OCI-LY7 (cell line): ENCODE data around the gene CCDC152. TPM values are rescaled to one million over a fixed set of nuclear protein-coding genes. Genes with fewer than 3 reads are reported as not detected.

ENCODE experiments used
- BruUV-seq: library from RNA; stranded (reverse); fragments of 400-500 nt; replicated peaks from 2 replicates; lab custom pipeline; 2021; lab: Mats Ljungman, UMichigan
- CTCF ChIA-PET: fragments of 300-600 bp; sonication (Branson Sonifier 250); formaldehyde crosslinking; loops from one replicate; lab custom pipeline; 2022; ENCODE audit warnings: antibody characterized with exemption; ENCODE audit not compliant: unreplicated experiment; lab: Charles Lee
- POLR2A ChIA-PET: fragments of 300-600 bp; sonication (Branson Sonifier 250); formaldehyde crosslinking; loops from one replicate; lab custom pipeline; 2022; ENCODE audit warnings: antibody characterized with exemption; lab: Charles Lee
- DNase-seq: peaks from one replicate; pipeline ENCODE4 v3.0.0-alpha.2; 2015; ENCODE audit warnings: low spot score
- H2AFZ ChIP-seq: fragments of 200-600 bp; sonication (generic), shearing (Covaris generic); 2 replicates; pipeline ENCODE4 v1.6.1; 2014; ENCODE audit warnings: mild to moderate bottlenecking, antibody characterized with exemption, low read length, moderate library complexity
- H3K27ac ChIP-seq: fragments of 200-600 bp; sonication (generic); 2 replicates; pipeline ENCODE4 v1.5.1; 2014; ENCODE audit warnings: mixed run types, low read depth, mild to moderate bottlenecking, moderate library complexity, low read length, inconsistent platforms; ENCODE audit not compliant: poor library complexity, severe bottlenecking
- H3K36me3 ChIP-seq: fragments of 200-600 bp; sonication (generic); 2 replicates; pipeline ENCODE4 v1.6.1; 2014; ENCODE audit warnings: mild to moderate bottlenecking, antibody characterized with exemption, low read length, moderate library complexity, mixed read lengths; ENCODE audit not compliant: insufficient read depth
- H3K4me1 ChIP-seq: fragments of 200-600 bp; sonication (generic); 2 replicates; pipeline ENCODE4 v1.5.1; 2014; ENCODE audit warnings: mild to moderate bottlenecking, low read length; ENCODE audit not compliant: insufficient read depth, poor library complexity, severe bottlenecking
- H3K4me2 ChIP-seq: fragments of 200-600 bp; sonication (generic); 2 replicates; pipeline ENCODE4 v1.6.1; 2014; ENCODE audit warnings: mild to moderate bottlenecking, low read length
- H3K4me3 ChIP-seq: fragments of 200-600 bp; sonication (generic); 2 replicates; pipeline ENCODE4 v1.5.1; 2014; ENCODE audit warnings: mild to moderate bottlenecking, low read depth, low read length; ENCODE audit not compliant: poor library complexity, severe bottlenecking
- H3K79me2 ChIP-seq: fragments of 200-600 bp; sonication (generic); 2 replicates; pipeline ENCODE4 v1.6.1; 2016; ENCODE audit warnings: low read depth, mild to moderate bottlenecking, low read length, moderate library complexity, mixed read lengths; ENCODE audit not compliant: insufficient read depth
- H3K9me2 ChIP-seq: fragments of 200-600 bp; sonication (generic); 2 replicates; pipeline ENCODE4 v1.6.1; 2016; ENCODE audit warnings: mild to moderate bottlenecking, low read length, mixed read lengths; ENCODE audit not compliant: insufficient read depth
- H3K9me3 ChIP-seq: fragments of 200-600 bp; sonication (generic); 2 replicates; pipeline ENCODE4 v1.6.1; 2014; ENCODE audit warnings: mild to moderate bottlenecking, mixed run types, low read length, mixed read lengths
- H4K20me1 ChIP-seq: fragments of 200-600 bp; sonication (generic); 2 replicates; pipeline ENCODE4 v1.6.1; 2014; ENCODE audit warnings: mild to moderate bottlenecking, antibody characterized with exemption, low read length, moderate library complexity, mixed read lengths; ENCODE audit not compliant: insufficient read depth
- EZH2phosphoT487 ChIP-seq: fragments of 200-600 bp; sonication (generic); IDR thresholded peaks from 2 replicates; pipeline ENCODE4 v1.6.1; 2018; ENCODE audit warnings: low read depth, borderline replicate concordance, mild to moderate bottlenecking, mixed run types, antibody characterized with exemption, low read length, moderate library complexity, mixed read lengths
- intact Hi-C: fragments of 100-400 bp; cut with micrococcal nuclease; formaldehyde crosslinking; loops from one replicate; pipeline ENCODE4 v1.10.0; 2022; ENCODE audit not compliant: unreplicated experiment
- total RNA-seq, 2 experiments: library from RNA; depleted of rRNA in 1 of 2; stranded (reverse); fragments of >200 nt in 1 of 2; shearing (Covaris generic) in 1 of 2; gene quantifications; 2 replicates each; pipeline ENCODE4 v1.2.3, GENCODE V29; 2014 to 2022
- TF ChIP-seq, protein P1 (sequence below): fragments of 200-600 bp; sonication (generic); conservative IDR thresholded peaks from 2 replicates; pipeline ENCODE4 v1.5.1; 2014; ENCODE audit warnings: mild to moderate bottlenecking, antibody characterized with exemption, low read length, moderate library complexity, mixed read lengths

CCDC152 gene
- total RNA-seq, 2 experiments from 2014 or later = not detected

DNA sequence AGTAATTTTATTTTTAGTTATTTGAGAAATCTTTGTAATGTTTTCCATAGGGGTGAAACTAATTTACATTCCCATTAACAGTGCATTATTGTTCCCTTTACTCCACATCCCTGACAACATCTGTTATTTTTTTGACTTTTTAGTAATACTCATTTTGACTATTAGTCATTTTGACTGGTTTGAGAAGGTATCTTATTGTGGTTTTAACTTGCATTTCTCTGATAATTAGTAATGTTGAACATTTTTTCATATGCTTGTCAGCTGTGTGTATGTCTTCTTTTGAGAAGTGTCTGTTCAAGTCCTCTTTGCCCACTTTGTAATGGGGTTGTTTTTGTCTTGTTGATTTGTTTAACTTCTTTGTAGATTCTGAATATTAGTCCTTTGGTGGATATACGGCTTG lies 27.5 kb downstream of the CCDC152 start:
- no peaks in the 10 kb centered on the region for H3K36me3 ChIP-seq
- BruUV-seq = no TSS peak
- no peak overlapping the region for H3K4me2 ChIP-seq
- H3K4me1 ChIP-seq = no peaks in the 10 kb centered on the region
- H3K4me3 ChIP-seq = no peak overlapping the region
- TF ChIP-seq, protein P1, sequence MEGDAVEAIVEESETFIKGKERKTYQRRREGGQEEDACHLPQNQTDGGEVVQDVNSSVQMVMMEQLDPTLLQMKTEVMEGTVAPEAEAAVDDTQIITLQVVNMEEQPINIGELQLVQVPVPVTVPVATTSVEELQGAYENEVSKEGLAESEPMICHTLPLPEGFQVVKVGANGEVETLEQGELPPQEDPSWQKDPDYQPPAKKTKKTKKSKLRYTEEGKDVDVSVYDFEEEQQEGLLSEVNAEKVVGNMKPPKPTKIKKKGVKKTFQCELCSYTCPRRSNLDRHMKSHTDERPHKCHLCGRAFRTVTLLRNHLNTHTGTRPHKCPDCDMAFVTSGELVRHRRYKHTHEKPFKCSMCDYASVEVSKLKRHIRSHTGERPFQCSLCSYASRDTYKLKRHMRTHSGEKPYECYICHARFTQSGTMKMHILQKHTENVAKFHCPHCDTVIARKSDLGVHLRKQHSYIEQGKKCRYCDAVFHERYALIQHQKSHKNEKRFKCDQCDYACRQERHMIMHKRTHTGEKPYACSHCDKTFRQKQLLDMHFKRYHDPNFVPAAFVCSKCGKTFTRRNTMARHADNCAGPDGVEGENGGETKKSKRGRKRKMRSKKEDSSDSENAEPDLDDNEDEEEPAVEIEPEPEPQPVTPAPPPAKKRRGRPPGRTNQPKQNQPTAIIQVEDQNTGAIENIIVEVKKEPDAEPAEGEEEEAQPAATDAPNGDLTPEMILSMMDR = no peak
- TF ChIP-seq EZH2phosphoT487 = no peak
- no peak overlapping the region for H3K27ac ChIP-seq
- no peak for DNase-seq
- H2AFZ ChIP-seq = no peak overlapping the region
- no peaks in the 10 kb centered on the region for H4K20me1 ChIP-seq
- no peaks in the 10 kb centered on the region for H3K79me2 ChIP-seq
- CTCF ChIA-PET = no interaction called here
- 0 out of 2 replicates have a peak, but pooled peaks cover 12% of the 10 kb centered on the region for H3K9me3 ChIP-seq
- POLR2A ChIA-PET = interaction anchor here (0.5 to 0.6 kb wide), 3 partner anchors 34 to 294 kb away, joined by 3 to 4 read pairs (median 3); no protein-coding TSS in a partner anchor
- no peaks in the 10 kb centered on the region for H3K9me2 ChIP-seq
- intact Hi-C loops = no loop called here

DNA sequence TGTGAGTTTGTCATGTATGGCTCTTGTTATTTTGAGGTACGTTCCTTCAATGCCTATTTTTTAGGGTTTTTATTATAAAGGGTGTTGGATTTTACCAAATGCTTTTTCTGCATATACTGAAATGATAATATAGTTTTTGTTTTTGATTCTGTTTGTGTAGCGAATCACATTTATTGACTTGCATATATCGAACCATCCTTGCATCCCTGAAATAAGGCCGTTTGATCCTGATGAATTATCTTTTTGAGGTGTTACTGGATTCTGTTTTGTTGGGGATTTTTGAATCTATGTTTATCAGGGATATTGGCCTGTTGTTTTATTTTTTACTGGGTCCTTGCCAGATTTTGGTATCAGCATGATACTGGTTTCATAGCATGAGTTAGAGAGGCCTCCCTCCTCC lies 29.1 kb downstream of the CCDC152 start:
- no TSS peak for BruUV-seq
- POLR2A ChIA-PET = no interaction called here
- TF ChIP-seq, protein P1 = no peak
- no peak for TF ChIP-seq EZH2phosphoT487

DNA sequence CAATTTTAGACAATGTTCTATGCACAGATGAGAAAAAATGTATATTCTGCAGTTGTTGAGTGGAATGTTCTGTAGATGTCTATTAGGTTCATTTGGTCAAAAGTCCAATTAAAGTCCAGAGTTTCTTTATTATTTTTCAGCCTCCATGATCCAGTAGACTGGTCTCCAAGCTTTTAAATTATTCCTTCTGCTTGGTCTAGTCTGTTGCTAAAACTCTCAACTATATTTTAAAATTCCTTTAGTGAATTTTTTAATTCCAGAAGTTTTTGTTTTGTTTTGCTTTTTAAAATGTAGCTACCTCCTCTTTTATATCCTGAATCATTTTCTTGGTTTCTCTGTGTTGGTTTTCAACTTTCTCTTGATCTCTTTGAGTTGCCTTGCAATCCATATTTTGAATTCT lies 30.5 kb downstream of the CCDC152 start:
- no peaks in the 10 kb centered on the region for H3K79me2 ChIP-seq
- ChIA-PET POLR2A (interaction anchor here (0.7 kb wide), 1 partner anchor 679 kb away, joined by 5 read pairs; no protein-coding TSS in a partner anchor), CTCF (no interaction called here)
- intact Hi-C loops = no loop called here
- H3K4me2 ChIP-seq = no peak overlapping the region
- H3K9me2 ChIP-seq = no peaks in the 10 kb centered on the region
- no peak overlapping the region for H2AFZ ChIP-seq
- no peak overlapping the region for H3K4me3 ChIP-seq
- no TSS peak for BruUV-seq
- H3K9me3 ChIP-seq = 0 out of 2 replicates have a peak, but pooled peaks cover 12% of the 10 kb centered on the region
- no peak overlapping the region for H3K27ac ChIP-seq
- TF ChIP-seq, protein P1 = no peak
- no peak for TF ChIP-seq EZH2phosphoT487
- no peak for DNase-seq
- H3K36me3 ChIP-seq = no peaks in the 10 kb centered on the region
- no peaks in the 10 kb centered on the region for H3K4me1 ChIP-seq
- H4K20me1 ChIP-seq = no peaks in the 10 kb centered on the region

More for the DNA sequence above, 29.1 kb downstream of the CCDC152 start:
- intact Hi-C loops = no loop called here
- no peaks in the 10 kb centered on the region for H3K36me3 ChIP-seq
- no peaks in the 10 kb centered on the region for H3K9me2 ChIP-seq
- H4K20me1 ChIP-seq = no peaks in the 10 kb centered on the region
- CTCF ChIA-PET = no interaction called here
- no peak overlapping the region for H2AFZ ChIP-seq
- H3K27ac ChIP-seq = no peak overlapping the region
- H3K9me3 ChIP-seq = 0 out of 2 replicates have a peak, but pooled peaks cover 12% of the 10 kb centered on the region
- no peaks in the 10 kb centered on the region for H3K79me2 ChIP-seq
- no peak overlapping the region for H3K4me3 ChIP-seq
- no peak for DNase-seq
- H3K4me2 ChIP-seq = no peak overlapping the region
- no peaks in the 10 kb centered on the region for H3K4me1 ChIP-seq
